HG03378 (cell line): Measurements from ENCODE around the gene UCP2.

ENCODE experiments used
- ATAC-seq: cut with Tn5 transposase; IDR thresholded peaks from one replicate; pipeline ENCODE4 v1.9.1; 2021; ENCODE audit warnings: mild to moderate bottlenecking, moderate library complexity; ENCODE audit not compliant: unreplicated experiment

The UCP2 gene

DNA sequence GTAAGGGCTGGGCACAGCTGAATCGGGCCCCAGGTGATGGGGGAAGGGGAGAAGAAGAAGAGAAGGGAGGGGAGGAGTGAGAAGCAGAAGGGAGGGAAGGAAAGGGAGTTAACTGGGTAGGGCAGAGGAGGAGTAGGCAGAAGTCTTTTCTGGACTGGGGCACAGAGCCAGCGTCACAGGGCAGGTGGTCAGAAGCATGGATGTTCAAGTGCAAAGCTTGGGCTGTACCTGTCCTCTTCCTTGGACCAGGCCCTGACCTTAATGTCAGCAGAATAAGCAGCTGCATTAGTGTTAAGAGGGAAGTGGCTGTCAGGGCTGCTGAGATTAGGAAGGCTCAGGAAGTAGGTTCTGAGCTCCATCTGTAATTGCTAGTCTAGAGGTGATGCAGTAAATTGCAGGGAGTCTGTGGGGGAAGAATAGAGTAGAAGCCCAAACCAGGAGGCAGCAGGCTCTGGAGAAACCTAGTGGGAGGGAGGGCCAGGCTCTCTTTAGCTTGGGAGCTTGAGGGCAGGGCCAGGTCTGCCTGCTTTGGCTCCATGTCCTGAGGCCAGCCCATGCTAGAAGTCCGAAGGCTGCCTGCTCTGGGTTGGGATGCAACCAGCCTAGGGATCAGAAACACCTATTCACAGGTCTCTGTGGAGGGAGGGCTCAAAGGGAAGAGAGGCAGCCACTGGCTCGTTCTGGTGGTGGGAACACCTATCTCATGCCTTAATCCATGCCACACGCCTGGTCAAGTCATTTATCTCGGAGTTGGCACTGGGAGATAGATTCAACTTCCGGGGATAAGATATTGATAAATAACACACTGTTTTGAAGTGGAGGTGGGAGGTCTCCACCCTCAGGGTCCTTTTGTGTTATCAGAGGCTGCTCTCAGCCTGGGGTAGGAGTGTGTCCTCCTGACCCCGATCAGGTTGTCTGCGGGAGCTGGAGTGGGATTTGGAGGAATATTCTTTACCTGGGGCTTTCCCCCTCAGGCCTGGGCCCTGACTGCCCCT lies 28.0 kb upstream of the UCP2 start:
- no peak for ATAC-seq

DNA sequence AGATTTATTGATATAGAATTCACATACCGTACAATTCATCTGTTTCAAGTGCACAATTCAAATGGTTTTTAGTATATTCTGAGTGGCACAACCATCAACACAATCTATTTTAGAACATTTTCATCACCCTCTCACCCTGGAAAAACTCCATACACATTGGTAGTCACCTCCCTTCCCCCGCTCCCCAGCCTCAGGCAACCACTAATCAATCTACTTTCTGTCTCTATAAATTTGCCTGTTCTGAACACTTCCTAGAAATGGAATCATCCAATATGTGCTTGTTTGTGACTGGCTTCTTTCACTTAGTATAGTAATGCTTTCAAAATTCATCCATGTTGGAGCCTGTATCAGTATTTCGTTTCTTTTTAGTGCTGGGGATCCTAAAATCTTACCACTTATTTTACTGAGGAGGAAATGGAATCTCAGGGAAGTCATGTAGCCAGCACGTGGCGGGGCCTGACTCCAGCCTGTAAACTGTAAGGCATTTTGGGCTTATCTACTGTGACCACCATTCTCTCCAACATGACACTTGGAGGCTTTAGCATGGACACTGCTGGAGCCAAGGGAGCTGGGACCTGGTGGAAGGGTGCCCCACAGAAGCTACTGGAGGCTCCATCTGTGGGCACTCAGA lies 27.1 kb upstream of the UCP2 start:
- ATAC-seq, result no peak

GRCh38 chr11:74009230-74009547 lies 26.5 kb upstream of the UCP2 start:
- ATAC-seq, result no peak

DNA sequence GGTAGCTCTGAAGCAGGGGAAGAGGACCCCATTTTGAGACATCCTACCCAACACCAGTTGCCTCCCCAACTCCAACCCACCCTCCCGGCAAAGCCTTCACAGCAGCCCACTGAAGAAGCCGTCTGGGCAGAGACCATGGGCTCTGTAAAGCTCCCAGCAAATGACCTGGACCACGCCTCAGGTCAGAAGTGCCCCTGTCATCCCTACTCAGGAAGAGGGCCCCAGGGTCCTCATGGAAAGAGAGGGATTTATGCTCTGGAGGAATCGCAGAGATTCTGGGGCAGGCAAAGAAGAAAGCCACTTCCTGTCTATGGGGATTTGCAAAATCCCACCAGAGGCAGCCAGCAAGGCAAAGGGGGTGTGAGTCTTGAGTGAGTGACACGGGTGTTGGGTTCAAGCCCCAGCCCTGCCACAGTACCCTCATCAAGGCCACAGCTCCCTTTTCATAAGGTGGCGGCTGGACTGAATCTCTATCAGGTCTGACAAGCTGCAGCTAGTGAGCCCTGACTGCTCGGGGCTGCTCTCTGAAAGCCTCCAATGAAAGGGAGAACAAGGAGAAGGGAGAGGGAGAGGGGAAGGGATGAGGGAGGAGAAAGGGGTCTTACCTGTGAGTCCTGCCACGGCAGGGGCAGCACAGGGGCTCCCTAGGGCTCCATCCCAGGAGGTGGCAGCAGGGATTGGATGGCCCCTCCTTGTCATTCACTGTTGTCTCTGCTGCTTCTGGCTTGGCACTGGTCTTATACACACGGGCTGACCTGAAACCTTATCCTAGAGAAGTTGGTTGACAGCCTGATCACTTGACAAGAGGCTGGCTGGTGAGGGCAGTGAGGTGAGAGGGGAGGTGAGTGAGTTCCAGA lies 26.0 kb upstream of the UCP2 start, which contains the start of gene UCP3:
Gene UCP3, minus strand, starts transcription at position 713 of the 857 bp plus-strand sequence. CDS start 2,043 bp downstream, outside the sequence.
- ATAC-seq, result no peak

DNA sequence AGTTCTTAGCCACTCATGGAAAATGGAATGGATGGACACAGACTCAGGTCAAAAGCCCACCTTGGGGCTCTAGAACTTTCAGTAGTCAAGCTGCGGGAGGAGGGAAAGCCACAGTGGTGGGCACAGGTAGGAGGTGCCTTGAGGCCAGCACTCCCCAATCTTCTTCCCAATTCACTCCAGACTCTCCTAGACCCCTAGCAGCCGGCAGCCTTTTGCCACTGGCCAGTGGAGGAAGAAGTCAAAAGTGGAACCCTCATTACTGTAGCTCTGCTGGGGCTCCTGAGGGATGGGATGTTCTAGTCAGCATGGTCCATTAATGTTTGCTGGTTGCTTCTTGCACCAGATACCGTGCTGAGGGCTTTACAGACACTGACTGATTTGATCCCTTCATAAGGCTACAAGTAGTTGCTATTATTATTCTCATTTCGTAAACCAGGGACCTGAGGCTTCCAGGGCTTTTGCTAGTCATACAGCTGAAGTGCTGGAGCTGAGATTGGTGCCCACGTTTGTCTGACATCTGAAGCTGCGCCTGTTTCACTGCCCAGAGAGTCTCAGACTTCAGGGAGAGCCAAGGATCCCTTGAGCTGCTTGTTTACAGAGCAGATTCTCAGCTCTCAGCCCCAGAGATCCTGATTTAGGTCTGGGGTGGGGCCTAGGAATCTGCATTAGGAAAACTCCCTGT lies 25.2 kb upstream of the UCP2 start:
- no peak for ATAC-seq

DNA sequence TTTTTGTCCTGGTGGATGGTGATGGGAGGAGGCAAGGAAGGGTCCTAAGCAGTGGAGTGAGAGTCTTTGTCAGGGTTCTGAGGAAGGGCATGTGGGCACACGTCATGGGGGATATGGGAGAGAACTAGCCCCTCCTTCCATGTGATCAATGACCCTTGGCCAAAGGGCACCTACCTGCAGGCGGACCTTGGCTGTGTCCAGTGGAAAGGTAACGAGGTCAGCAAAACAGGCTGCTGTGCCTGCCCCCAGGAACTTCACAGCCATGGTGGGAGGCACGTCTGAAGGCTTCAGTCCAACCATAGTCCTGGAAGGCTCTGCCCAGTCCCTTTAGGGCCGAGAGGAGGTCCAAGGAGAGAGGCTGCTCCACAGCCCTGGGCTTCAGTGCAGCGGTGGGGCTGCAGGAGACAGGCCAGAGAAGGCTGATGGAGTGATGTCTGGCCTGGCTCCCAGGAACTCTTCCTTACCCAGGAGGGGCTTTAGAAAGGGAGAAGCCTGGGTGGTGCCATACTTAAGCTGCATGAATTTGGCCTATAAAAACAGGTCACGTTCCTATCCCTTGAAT lies 24.2 kb upstream of the UCP2 start:
- ATAC-seq, result no peak

DNA sequence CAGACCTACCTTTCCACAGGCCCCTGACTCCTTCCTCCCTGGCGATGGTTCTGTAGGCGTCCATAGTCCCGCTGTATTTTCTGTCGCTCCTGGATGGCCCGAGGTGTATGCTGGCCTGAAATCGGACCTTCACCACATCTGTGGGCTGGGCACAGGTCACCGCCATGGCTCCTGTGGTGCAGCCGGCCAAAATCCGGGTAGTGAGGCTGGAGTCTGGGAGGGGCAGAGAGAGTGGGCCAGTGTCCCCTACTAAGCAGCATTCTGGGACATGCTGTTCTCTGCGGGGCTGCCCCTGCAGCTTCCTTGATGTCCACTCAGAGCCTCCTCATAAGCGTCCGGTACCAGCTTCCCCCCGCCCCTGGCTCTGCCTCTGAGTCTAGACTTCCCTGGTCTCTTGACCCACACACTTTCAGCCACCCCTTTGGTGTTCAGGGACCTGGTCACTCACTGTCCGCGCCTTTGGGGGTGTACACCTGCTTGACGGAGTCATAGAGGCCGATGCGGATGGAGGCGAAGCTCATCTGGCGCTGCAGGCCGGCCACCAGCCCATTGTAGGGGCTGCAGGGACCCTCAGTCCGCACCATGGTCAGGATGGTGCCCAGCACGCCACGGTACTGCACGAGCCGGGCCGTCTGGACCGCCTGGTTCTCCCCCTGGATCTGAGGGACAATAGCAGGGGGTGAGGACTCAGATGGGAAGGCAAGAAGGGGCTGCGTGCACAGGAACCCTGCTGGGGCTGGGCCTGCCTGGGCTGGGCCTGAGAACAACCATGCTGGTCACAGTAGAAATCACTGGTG lies 23.3 kb upstream of the UCP2 start:
- no peak for ATAC-seq

- no peak for ATAC-seq
Observed at GRCh38 chr11:74004759-74005615, 22.3 kb upstream of the UCP2 start.

- ATAC-seq, result no peak
Observed at GRCh38 chr11:74004046-74004695, 21.5 kb upstream of the UCP2 start.

GRCh38 chr11:74002832-74003231 lies 20.2 kb upstream of the UCP2 start:
- no peak for ATAC-seq

GRCh38 chr11:74001822-74002286 lies 19.2 kb upstream of the UCP2 start:
- ATAC-seq, result no peak

DNA sequence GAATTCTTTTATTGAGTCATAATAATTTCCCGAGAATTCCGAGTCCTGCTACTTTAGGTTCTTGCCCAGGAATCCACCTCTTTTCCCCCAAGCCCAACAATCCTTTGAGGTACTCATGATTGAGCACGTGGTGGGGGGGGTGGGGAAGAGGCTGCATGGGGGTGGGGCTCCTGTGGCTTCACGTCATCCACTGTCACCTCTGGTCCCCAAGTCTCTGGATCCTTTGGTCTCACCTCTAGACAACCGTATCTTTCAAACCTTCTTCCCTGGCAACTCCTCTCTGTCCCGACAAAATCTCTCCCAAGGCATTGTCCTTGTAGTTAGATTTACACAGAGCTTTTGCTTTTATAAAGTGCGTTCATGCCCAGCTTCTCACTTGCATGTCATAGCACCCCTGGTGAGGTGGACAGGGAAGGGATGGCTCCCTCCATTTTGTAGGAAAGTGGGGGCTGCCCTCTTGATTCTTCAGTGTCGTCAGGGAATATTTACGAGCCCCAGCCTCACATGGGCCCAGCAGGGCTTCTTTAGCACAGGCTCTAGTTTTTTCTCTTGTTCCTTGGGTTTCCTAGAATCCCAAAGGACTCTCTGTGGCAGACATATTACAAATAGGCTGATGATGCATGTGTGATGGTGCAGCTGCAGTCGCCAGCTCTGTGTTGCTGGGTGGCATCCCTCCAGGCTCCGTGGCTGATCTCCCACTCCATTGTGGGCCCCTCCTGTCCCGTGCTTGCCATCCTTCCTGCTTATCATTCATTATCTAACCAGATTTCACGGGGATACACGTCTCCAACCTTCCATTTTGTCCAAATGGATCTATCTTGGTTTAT lies 17.9 kb upstream of the UCP2 start:
- no peak for ATAC-seq

DNA sequence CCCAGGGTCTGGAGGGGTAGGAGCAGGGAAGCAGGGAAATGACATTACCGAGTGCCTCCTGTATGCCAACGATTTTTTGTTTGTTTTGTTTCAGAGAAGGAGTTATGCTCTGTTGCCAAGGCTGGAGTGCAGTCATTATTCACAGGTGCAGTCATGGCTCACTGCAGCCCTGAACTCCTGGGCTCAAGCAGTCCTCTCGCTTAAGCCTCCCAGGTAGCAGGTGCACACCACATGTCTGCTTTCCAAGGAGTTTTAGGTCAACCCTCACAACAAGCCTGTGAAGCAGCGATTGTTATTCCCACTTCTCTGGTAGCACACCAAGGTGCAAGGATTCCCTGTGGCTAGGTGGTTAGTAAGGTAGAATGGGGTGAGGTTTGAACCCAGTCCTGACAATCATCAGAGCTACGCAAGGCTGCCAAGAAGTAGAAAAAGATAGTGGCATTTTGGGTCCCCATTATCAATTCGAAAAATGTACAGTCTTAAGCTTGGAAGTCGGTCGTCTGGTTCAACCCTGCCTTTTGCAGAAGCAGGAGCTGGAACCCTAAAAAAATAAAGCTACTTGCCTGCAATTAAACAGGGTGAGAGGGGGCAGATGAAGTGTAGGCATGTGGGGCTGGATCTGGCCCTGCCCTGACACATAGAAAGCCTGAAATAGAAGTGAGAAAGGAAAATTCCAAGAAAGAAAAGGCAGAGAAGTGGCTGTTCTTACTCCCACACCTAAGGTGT lies 17.1 kb upstream of the UCP2 start:
- no peak for ATAC-seq

- no peak for ATAC-seq
Observed at GRCh38 chr11:73998846-73999575, 16.4 kb upstream of the UCP2 start.

GRCh38 chr11:73997120-73997770 lies 14.6 kb upstream of the UCP2 start:
- ATAC-seq, result no peak
